GM08714 (cell line): ENCODE measurements around the gene CACNA1C.
"Not testable (repeated sequence)": the region's sequence is repeated elsewhere in the genome, so short reads cannot be mapped to it uniquely, and the experiment has no call there.

Experiments used
- H3K4me3 ChIP-seq: fragments of 200-500 bp; sonication (Bioruptor generic); 2 replicates; pipeline ENCODE4 v1.5.1; 2014; ENCODE audit warnings: mild to moderate bottlenecking, low read length, inconsistent platforms
- ZNF274 ChIP-seq: IDR thresholded peaks from 2 replicates; pipeline ENCODE4 v1.6.1; 2012; ENCODE audit warnings: mild to moderate bottlenecking, low read depth, low read length

CACNA1C gene

DNA sequence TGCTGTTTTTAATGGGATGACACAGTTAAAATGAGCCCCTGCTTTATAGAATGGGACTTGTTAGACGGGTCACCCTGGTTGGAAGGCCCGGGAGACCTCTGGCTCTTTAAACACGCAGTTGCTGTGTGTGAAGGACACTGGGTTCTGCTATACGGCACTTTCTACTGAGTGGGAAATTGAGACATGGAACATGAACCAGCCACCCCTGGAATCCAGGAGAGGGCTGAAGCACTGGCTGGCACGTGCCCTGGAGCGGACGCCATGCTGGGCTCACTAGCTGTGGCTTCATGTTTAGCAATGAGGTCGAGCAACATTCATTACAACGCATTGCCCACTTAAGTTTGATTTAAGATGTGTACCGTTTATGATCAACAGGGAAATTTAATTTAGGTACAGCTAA lies 23.9 kb downstream of the CACNA1C start:
- no peak for TF ChIP-seq ZNF274
- no peak overlapping the region for H3K4me3 ChIP-seq

DNA sequence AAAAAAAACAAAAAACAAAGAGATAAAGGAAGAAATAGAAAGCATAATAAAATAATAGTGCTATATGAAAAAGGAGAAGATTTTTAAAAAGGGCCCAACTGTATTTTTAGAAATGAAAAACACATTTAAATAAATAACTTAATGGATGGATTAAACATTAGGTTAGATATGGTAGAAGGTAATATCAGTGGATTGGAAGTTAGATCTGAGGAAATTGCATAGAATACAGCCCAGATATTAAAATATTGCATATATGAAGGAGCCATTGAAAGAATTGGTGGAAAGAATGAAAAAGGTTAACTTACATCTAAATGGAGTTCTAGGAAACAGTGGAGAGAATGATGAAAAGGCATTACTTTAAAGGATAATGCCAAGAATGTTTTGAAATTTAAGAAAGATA lies 27.8 kb downstream of the CACNA1C start:
- no peak for TF ChIP-seq ZNF274
- H3K4me3 ChIP-seq, result no peak overlapping the region

DNA sequence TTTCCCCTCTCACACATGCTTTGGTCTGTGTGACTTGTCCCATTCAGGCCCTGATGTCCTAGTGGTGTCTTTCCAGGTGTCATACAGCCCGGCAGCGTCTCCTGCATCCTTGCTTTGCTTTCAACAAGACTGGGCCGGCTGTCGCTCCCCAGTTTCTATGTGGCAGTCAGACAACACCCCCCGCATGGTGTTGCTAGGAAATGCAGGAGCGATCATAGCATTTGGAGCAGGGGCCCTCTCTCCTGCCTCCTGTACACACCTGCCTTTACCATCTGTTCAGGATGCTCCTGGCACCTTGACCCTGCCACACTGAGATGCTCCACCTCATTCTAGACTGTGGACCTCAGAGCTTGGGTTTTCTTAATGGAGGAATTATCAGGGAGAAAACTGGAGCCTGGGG lies 29.5 kb downstream of the CACNA1C start:
- no peak overlapping the region for H3K4me3 ChIP-seq
- no peak for TF ChIP-seq ZNF274

DNA sequence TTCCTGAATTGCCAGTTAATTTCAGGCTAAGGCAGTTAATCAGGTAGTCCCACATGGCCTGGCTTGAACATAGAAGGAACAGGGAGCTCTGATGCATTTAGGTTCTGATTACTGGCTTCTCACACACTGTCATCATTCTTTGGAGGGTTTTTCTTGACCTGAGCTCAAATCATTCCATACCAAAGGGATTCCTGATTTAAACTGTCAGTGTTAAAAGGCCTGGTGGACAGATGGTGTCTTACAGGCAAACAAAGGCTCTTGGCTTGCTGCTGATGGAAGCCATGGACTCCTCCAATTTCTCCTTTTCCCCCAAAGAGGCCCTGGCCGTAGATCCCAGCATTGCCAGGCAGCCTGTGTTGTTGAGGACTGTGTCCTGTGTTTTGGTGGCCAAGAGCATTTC lies 30.2 kb downstream of the CACNA1C start:
- no peak overlapping the region for H3K4me3 ChIP-seq
- no peak for TF ChIP-seq ZNF274

DNA sequence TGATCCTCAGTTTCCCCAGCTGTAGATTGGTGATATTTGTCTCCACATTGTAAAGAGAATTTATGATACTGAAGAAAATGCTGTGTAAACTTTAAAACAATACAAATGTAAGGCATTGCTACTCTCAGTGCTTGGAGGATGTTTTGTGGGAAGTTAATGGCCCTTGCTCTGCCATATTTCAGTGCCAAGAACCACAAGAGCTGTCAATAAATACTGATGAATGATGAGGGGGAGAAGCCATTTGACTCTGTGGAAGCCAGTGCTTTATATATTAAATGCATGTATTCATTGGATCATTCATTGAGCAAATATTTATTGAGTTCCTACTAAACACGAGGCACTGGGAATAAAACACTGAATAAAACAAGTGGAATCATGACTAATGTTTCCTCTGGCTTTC lies 30.8 kb downstream of the CACNA1C start:
- no peak overlapping the region for H3K4me3 ChIP-seq
- TF ChIP-seq ZNF274, result no peak

DNA sequence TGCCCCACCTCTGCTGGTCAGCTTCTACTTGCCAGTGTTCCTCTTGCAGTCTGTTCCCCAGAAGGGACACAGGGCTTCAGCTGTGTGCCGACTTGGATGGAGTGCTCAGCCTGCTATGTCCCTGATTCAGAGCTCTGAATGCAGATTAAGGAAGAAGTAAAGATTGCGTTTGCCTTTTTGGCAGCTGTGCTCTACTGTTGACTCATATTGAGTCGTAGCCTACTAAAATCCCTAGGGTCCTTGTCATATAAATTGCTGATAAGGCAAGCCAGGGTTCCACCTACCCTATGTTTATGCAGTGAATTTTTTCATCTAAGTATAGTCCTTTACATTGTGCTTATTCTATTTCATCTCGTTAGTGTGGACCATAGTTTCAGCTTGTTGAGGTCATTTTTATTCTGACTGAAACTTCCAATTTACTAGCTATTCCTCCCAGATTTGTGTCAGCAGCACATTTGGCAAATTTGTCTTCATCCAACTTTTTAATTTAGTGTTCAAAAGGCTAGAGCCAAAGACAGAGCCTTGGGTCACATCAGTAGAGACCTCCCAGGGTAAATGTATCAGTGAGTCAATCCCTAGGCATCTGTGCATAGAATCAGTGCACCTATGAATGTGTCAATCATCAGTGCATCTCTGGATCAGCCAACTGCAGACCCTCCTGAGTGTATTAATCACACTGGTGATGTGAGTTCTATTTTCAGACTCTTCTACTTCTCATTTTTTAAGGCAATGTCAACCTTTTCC lies 31.9 kb downstream of the CACNA1C start:
- no peak for TF ChIP-seq ZNF274
- no peak overlapping the region for H3K4me3 ChIP-seq

DNA sequence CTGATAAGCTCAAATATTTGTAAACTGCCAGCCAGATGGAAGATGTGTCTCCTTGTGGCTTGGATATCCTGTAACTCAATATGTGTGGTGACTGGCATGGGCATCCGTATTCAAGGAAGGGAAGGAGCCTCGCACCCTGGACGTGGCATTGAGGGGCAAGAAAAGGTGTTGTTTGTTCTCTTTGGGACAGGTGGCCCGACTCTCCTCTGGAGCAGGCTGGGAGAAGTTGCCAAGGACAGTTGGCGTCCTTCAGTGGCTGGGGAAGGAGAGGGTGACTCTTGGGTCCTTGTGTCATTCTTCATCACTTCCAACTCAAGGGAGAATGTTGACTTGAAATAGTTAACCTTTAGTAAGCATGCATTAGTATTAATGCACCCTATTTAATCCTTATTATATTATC lies 39.6 kb downstream of the CACNA1C start:
- H3K4me3 ChIP-seq, result no peak overlapping the region
- no peak for TF ChIP-seq ZNF274

DNA sequence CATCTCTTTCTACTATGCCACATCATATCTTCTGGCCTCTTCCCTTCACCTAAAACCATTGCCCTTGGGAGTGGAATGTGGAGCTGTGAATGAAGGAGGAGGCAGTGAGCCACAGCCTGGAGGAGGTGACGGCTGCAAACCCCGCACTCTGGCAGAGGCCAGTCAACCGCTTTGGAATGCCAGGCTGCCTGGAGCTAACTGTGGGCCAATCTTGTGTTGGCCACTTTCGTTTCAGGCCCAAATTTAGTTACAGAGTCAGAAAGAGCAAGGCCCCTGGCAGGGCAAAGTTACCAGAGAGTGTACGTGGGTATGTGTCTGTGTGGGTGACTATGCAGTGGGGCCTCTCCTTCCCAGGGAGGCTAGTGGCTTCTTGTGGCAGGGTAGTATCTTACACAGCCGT lies 40.1 kb downstream of the CACNA1C start:
- no peak overlapping the region for H3K4me3 ChIP-seq
- TF ChIP-seq ZNF274, result no peak

DNA sequence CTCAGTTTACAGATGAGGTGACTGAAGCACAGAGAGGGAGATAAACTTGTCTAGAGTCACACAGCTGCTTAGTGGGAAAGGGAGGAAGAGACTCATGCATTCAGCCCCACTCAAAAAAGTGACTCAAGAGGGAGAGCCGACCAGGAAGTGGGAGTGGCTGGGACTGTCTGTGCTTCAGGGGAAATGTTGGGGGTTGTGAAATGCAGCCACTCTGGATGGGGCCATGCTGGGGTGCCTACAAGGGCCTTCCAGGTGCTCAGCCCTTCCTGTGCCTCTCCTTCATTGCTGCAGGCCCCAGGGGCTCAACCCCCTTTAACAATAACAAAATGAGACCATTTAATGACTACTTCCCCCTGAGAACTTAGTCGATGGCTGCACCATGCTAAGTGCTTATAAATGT lies 41.8 kb downstream of the CACNA1C start:
- no peak overlapping the region for H3K4me3 ChIP-seq
- TF ChIP-seq ZNF274, result no peak

DNA sequence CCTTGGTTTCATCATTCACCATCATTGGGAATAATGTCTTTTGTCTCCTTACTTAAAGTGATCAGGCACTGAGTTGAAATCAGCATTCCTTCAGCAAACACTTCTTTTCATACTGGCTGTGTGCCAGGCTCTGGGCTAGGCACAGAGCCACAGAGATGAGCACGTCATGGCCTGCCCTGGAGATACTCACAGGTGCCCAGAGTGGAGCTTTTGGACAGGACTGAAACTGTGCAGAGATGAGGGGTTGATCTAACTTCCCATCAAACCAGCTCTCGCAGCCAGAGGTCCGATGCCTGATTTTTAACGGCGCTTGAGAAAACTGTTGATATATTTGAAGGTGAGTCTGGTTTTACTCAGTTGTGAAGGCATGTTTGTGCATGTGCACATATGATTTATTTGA lies 43.1 kb downstream of the CACNA1C start:
- no peak overlapping the region for H3K4me3 ChIP-seq
- no peak for TF ChIP-seq ZNF274

DNA sequence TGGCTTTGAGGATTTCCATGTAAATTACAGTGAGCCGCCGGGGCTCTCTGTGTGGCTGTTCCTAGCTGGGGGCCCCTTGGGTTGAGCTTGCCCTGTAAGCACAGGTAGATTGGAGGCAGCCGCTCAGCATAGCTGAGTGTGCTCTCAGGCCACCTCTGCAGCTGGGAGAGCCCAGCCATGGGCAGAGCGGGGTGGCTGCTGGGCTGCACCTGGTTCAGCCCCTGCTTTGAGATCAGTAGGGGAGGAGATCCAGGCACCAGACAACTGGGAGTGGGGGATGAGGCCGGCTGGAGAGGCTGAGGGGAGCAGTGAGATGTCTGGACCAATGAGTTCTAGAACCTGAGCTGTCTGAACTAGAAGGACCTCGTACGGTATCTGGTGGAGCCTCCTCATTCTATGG lies 44.8 kb downstream of the CACNA1C start:
- TF ChIP-seq ZNF274, result no peak
- H3K4me3 ChIP-seq, result no peak overlapping the region

DNA sequence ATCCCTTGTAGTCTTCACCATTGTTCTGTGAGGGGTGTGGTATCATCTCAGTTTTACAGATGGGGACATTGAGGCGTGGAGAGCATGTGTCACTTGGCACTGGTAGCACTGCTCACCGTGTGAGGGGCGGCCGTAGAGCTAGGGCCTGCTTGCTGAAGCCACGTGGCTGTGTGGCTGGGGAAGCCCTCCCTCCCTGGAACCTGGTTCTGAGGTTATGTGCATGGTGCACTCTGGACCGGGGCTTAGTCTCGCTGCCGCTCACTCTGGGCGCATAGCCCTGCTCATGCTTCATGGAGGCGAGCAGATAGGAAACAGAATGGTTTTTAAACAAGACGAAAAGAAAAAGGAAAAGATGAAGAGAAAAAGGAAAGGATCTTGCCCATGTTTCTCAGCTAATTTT lies 46.1 kb downstream of the CACNA1C start:
- H3K4me3 ChIP-seq, result no peak overlapping the region
- no peak for TF ChIP-seq ZNF274

DNA sequence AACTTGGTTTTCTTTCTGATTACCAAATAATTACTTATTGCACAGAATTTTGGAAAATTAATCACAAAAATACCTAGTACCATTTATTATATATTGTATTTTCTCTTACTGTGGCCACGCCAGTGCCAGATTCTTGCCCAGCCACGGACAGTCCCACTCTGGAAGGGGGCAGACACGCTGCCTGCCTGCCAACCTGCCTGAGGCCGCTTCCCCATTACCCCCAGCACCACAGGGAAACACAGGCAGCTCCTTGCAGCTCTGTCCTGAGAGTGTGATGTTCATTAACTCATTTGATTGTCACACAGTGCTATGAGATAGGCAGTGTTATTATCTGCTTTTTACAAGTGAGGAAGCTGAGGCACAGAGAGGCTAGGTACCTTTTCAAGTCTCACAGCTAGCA lies 46.8 kb downstream of the CACNA1C start:
- no peak for TF ChIP-seq ZNF274
- H3K4me3 ChIP-seq, result no peak overlapping the region

DNA sequence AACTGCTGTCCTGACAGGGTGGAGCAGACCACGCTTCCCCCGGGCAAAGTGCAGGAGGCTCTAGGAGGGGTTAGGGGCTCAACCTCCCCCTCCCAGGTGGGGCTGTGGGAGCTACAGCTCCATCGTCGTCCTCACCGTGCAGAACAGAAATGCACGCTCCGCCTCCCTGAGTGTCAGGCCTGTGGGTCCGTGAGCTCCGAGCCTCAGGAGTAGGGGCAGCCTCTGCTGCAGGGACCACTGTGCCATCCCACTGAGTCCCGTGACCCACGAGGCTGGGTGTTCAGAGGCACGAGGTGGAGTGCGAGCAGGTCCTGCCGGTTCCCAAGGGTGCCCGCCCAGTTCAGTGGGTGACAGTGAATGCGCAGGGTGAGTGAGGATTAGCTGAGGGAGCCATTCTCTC lies 48.6 kb downstream of the CACNA1C start:
- TF ChIP-seq ZNF274, result no peak
- H3K4me3 ChIP-seq, result no peak overlapping the region

DNA sequence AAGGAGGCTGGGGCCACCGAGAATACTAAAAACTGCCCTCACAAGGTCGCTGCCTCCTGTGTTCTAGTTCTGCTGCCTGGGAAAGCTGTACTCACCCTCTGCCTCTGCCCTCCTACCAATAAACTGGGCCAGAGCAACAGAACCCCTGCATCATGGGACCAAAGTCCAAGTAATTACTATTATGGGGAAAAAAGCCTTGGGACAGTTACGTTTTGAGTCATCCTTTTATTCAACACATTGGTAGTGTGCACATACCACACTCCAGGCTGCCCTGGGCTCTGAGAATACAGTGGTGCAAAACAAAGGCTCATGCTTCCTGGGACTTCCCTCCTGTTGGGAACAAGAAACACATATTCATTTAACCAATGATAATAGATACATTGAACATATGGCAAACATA lies 49.0 kb downstream of the CACNA1C start:
- H3K4me3 ChIP-seq, result no peak overlapping the region
- TF ChIP-seq ZNF274, result no peak

DNA sequence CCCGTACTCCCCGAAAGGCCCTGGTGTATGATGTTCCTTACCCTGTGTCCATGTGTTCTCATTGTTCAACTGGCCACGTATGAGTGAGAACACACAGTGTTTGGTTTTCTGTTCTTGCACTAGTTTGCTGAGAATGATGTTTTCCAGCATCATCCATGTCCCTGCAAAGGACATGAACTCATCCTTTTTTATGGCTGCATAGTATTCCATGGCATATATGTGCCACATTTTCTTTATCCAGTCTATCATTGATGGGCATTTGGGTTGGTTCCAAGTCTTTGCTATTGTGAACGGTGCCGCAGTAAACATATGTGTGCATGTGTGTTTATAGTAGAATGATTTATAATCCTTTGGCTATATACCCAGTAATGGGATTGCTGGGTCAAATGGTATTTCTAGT lies 49.9 kb downstream of the CACNA1C start:
- H3K4me3 ChIP-seq, result not testable (repeated sequence)

DNA sequence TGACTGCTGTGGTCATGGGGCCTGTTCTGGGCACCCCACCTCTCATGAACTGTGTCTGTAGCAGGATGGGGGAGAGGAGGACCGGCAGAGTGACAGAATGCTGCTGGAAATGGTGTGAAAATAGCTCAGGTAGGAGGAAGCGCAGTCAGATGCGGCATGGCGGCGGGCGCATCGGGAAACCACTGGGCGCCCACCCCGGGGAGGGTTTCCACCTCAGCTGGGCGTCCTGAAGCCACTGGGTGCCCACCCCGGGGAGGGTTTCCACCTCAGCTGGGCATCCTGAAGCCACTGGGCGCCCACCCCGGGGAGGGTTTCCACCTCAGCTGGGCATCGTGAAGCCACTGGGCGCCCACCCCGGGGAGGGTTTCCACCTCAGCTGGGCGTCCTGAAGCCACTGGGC lies 52.6 kb downstream of the CACNA1C start:
- not testable (repeated sequence) for H3K4me3 ChIP-seq
